ENCODE data around the gene UTF1. TPM values are rescaled to one million over a fixed set of nuclear protein-coding genes. Genes with fewer than 3 reads are reported as not detected.

UTF1 gene
- total and polyA plus RNA-seq, 9 of the 15 experiments (the other 6 are each of a cell fraction or from before 2014, with no cell fraction given): 0.35 to 0.46 TPM; not detected in 7

- TF ChIP-seq NR2C2 (CRISPR knock-in tag; IDR thresholded peaks at IDR 0.05) (no peak), NR2C2 (tag; IDR thresholded peaks at IDR 0.05) (no peak), FOXJ3 (CRISPR knock-in tag; IDR thresholded peaks at IDR 0.05) (no peak), U2AF1 (optimal IDR thresholded peaks at IDR 0.05; ENCODE audit: low read depth, low read length) (no peak), SRSF9 (IDR thresholded peaks at IDR 0.05; ENCODE audit: borderline replicate concordance, low read depth, low read length) (no peak), JUND (IDR thresholded peaks at IDR 0.05; ENCODE audit: borderline replicate concordance, low read depth, low read length) (peak; percentile 74), JUND (tag; IDR thresholded peaks at IDR 0.05; ENCODE audit: borderline replicate concordance, low read depth, low read length) (peak; percentile 53; the same call in 2 of the 3 replicates), TFAM (CRISPR knock-in tag; conservative IDR thresholded peaks at IDR 0.05) (no peak), BACH1 (tag; IDR thresholded peaks at IDR 0.05) (no peak), FOXP1 (CRISPR knock-in tag; IDR thresholded peaks at IDR 0.05) (no peak), THRA (IDR thresholded peaks at IDR 0.05) (no peak), NBN (IDR thresholded peaks at IDR 0.05; ENCODE audit: low read depth) (no peak), CREBBP (IDR thresholded peaks at IDR 0.05; ENCODE audit: low read depth, low read length) (no peak), SMARCA4 (IDR thresholded peaks at IDR 0.05) (peak; percentile 21; the same call in 1 of the 2 replicates), HNRNPL (IDR thresholded peaks at IDR 0.05; ENCODE audit: low read depth, low read length) (no peak), MAZ (CRISPR knock-in tag; conservative IDR thresholded peaks at IDR 0.05 in 1 of 2, IDR thresholded peaks at IDR 0.05 in 1 of 2) (no peak; a peak in 1 of 4 replicates), NCOA6 (IDR thresholded peaks at IDR 0.05) (no peak), HDGF (IDR thresholded peaks at IDR 0.05) (no peak), ZKSCAN8 (CRISPR knock-in tag; IDR thresholded peaks at IDR 0.05) (no peak), ZNF431 (CRISPR knock-in tag; IDR thresholded peaks at IDR 0.05) (no peak), ZNF551 (CRISPR knock-in tag; IDR thresholded peaks at IDR 0.05) (no peak)
- TF ChIP-seq, protein P1, sequence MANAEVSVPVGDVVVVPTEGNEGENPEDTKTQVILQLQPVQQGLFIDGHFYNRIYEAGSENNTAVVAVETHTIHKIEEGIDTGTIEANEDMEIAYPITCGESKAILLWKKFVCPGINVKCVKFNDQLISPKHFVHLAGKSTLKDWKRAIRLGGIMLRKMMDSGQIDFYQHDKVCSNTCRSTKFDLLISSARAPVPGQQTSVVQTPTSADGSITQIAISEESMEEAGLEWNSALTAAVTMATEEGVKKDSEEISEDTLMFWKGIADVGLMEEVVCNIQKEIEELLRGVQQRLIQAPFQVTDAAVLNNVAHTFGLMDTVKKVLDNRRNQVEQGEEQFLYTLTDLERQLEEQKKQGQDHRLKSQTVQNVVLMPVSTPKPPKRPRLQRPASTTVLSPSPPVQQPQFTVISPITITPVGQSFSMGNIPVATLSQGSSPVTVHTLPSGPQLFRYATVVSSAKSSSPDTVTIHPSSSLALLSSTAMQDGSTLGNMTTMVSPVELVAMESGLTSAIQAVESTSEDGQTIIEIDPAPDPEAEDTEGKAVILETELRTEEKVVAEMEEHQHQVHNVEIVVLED (CRISPR knock-in tag; IDR thresholded peaks at IDR 0.05): no peak
- TF ChIP-seq, protein P2, sequence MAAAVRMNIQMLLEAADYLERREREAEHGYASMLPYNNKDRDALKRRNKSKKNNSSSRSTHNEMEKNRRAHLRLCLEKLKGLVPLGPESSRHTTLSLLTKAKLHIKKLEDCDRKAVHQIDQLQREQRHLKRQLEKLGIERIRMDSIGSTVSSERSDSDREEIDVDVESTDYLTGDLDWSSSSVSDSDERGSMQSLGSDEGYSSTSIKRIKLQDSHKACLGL (CRISPR knock-in tag; IDR thresholded peaks at IDR 0.05; ENCODE audit: borderline replicate concordance, poor library complexity, severe bottlenecking): no peak
- TF ChIP-seq, protein P3, sequence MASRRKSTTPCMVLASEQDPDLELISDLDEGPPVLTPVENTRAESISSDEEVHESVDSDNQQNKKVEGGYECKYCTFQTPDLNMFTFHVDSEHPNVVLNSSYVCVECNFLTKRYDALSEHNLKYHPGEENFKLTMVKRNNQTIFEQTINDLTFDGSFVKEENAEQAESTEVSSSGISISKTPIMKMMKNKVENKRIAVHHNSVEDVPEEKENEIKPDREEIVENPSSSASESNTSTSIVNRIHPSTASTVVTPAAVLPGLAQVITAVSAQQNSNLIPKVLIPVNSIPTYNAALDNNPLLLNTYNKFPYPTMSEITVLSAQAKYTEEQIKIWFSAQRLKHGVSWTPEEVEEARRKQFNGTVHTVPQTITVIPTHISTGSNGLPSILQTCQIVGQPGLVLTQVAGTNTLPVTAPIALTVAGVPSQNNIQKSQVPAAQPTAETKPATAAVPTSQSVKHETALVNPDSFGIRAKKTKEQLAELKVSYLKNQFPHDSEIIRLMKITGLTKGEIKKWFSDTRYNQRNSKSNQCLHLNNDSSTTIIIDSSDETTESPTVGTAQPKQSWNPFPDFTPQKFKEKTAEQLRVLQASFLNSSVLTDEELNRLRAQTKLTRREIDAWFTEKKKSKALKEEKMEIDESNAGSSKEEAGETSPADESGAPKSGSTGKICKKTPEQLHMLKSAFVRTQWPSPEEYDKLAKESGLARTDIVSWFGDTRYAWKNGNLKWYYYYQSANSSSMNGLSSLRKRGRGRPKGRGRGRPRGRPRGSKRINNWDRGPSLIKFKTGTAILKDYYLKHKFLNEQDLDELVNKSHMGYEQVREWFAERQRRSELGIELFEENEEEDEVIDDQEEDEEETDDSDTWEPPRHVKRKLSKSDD (conservative IDR thresholded peaks at IDR 0.05; ENCODE audit: low read length): no peak
Observed at GRCh38 chr10:133258818-133259601, 29.0 kb downstream of the UTF1 start (continued).

Data from K562 (cell line).